GM12891 (cell line): Measurements from ENCODE around the gene RBM38.

Source experiments
- PAX5 ChIP-seq: IDR thresholded peaks from 2 replicates; pipeline ENCODE4 v1.6.1; 2011; ENCODE audit warnings: low read length, moderate library complexity, mild to moderate bottlenecking; ENCODE audit not compliant: insufficient read depth, severe bottlenecking
- POLR2A ChIP-seq: IDR thresholded peaks from 2 replicates; pipeline ENCODE4 v1.6.1; 2011; ENCODE audit warnings: low read depth, low read length, control low read depth
- POLR2AphosphoS5 ChIP-seq: IDR thresholded peaks from 2 replicates; pipeline ENCODE4 v1.6.1; 2011; ENCODE audit warnings: low read depth, low read length, control low read depth
- TAF1 ChIP-seq: IDR thresholded peaks from 2 replicates; pipeline ENCODE4 v1.6.1; 2011; ENCODE audit warnings: low read depth, low read length, control low read depth

- no peak for TF ChIP-seq POLR2AphosphoS5
- TF ChIP-seq POLR2A: no peak
- no peak for TF ChIP-seq TAF1
- no peak for TF ChIP-seq PAX5
These were observed 9.3 kb upstream of the RBM38 start for GRCh38 chr20:57381596-57382503.
